HG03060 (cell line): ENCODE measurements around the gene MAP1LC3B2.

Source experiments
- ATAC-seq: cut with Tn5 transposase; IDR thresholded peaks from one replicate; pipeline ENCODE4 v1.9.1; 2021; ENCODE audit warnings: low read depth, moderate number of reproducible peaks; ENCODE audit not compliant: unreplicated experiment

The MAP1LC3B2 gene

DNA sequence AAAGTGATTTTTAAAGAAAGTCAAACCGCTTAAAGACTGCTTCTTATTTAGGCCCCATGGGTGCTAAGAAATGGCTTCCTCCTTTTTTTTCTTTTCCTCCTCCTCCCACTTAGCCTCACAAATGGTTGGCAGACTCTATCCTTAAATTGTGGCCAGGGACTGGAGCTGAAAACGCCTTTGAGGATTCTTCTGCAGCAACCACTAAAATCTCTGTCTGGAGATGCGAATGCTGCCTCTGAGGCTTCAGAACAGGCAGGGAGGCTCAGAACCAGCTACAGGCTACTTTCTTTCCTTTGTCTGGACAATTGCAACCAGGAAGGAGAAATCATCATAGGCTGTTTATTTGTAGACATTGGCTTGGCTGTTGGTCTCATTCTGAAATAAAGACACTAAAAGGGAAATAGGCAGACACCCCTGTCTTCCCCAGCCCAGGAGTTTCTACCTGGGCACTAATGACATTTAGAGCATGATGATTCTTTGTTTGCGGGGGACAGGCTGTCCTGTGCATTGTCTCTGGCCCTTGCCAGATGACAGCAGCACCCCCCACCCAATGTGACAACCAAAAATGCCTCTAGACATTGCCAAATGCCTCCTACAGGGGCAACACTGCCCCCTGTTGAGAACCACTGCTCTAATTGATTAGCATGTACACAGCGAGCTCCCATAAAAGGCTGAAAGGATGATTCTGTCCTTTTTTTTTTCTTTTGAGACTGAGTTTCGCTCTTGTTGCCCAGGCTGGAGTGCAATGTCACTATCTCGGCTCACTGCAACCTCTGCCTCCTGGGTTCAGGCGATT lies 50.3 kb downstream of the MAP1LC3B2 start:
- ATAC-seq, result no peak

- ATAC-seq, result no peak
These were observed 51.9 kb downstream of the MAP1LC3B2 start for GRCh38 chr12:116610971-116611541.

- no peak for ATAC-seq
These were observed 53.3 kb downstream of the MAP1LC3B2 start for GRCh38 chr12:116612436-116612835.

- ATAC-seq, result no peak
These were observed 54.1 kb downstream of the MAP1LC3B2 start for GRCh38 chr12:116613256-116613655.

DNA sequence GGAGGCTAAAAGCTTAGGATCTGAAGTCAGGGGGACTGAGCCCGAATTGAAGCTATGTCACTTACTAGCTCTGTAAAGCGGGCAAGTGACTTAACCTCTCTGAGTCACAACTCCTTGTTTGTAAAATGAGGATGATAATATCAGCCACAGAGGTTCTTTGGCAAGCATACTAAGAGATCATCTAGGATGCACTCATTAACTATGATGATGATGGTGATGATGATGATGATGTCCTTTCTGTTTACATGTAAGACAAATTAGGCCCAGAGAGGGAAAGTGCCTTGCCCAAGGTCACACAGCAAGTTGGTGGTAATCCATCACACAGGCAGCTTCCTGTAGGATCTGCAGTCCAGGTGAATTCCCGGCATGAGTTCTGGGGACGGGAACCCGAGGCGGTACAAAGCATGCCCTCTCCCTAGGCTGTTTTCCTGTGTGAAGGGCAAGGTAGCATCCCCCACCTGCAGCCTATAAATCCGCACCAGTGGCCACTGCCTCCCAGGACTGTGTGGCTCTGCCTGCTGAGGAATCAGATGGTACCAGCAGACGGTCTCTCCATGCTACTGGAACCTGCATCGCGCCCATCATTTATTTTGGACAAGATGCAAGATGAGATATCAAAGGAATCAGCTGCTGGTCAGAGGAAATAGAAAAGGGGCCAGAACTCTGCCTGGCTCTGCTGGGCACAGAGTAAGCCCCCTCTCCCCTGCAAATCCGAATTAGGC lies 55.2 kb downstream of the MAP1LC3B2 start:
- ATAC-seq, result no peak

GRCh38 chr12:116615141-116615861 lies 56.1 kb downstream of the MAP1LC3B2 start:
- no peak for ATAC-seq

- no peak for ATAC-seq
These were observed 57.5 kb downstream of the MAP1LC3B2 start for GRCh38 chr12:116616536-116617248.

- no peak for ATAC-seq
These were observed 60.1 kb downstream of the MAP1LC3B2 start for GRCh38 chr12:116619246-116619645.

- ATAC-seq, result no peak
These were observed 60.9 kb downstream of the MAP1LC3B2 start for GRCh38 chr12:116620124-116620491.

GRCh38 chr12:116620492-116621191 lies 61.5 kb downstream of the MAP1LC3B2 start:
- ATAC-seq, result no peak

GRCh38 chr12:116621194-116621593 lies 62.0 kb downstream of the MAP1LC3B2 start:
- ATAC-seq, result no peak

DNA sequence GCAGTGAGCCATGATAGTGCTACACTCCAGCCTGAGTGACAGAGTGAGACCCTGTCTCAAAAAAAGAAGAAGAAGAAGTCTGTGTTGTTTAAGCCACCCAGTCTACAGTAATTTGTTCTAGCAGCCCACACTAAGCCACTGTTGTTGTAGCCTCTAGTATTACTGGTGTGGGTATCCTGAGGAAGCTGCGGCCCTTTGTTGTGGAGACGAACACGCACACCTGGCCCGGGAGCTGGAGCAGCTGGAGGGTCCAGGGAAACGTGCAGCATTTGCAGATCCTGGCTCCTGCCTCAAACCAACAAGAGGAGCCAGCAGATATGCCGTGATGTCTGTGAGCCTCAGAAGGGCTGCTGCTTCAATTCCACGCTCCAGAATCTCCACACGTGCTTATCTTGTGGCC lies 65.3 kb downstream of the MAP1LC3B2 start:
- ATAC-seq, result no peak

DNA sequence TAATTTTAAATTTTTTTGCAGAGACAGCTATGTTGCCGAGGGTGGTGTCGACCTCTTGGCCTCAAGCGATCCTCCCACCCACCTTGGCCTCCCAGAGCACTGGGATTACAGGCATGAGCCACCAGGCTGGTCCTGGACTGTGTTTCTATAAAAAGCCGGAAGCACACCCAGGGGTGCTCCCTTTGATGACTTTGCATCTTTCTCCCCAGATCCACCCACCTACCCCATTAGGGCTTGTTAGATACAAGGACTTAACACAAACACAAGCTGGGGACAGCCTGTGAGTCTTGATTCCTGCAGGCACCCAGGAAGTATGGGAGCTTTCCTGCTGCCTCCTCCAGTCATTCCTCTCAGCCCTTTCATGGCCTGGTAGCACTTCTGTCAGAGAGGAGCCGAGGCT lies 67.0 kb downstream of the MAP1LC3B2 start:
- no peak for ATAC-seq
